Lung (tissue), 12 donors: ENCODE data around the gene TMCC1. TPM values are rescaled to one million over a fixed set of nuclear protein-coding genes. Genes with fewer than 3 reads are reported as not detected.

ENCODE experiments used
- ATAC-seq: fragments of 200-7000 bp; cut with Tn5 transposase; one replicate; pipeline ENCODE4 v1.9.1; 2020; ENCODE audit warnings: moderate number of reproducible peaks; ENCODE audit not compliant: insufficient read depth, low FRiP score
- DNase-seq, 3 donors: peaks; one replicate each; pipeline ENCODE4 v3.0.0-alpha.2; 2013 to 2017
- H3K27ac ChIP-seq, 2 donors: one replicate each; pipeline ENCODE4 v1.5.1; 2013; ENCODE audit warnings: mild to moderate bottlenecking in 2 of 2, moderate library complexity in 2 of 2, control low read depth in 1 of 2, inconsistent platforms in 1 of 2, low read depth in 1 of 2, low read length in 1 of 2
- H3K27me3 ChIP-seq, 3 donors: one replicate each; pipeline ENCODE4 v1.5.1; 2013; ENCODE audit warnings: low read length in 2 of 3; ENCODE audit not compliant: control insufficient read depth in 3 of 3, insufficient read depth in 3 of 3
- H3K36me3 ChIP-seq, 4 donors: one replicate each; pipeline ENCODE4 v1.5.1; 2013; ENCODE audit warnings: low read length in 4 of 4, mild to moderate bottlenecking in 1 of 4, moderate library complexity in 1 of 4; ENCODE audit not compliant: control insufficient read depth in 4 of 4, insufficient read depth in 4 of 4
- H3K4me1 ChIP-seq, 5 donors: one replicate each; pipeline ENCODE4 v1.5.1; 2013; ENCODE audit warnings: low read length in 5 of 5, mild to moderate bottlenecking in 2 of 5, moderate library complexity in 1 of 5; ENCODE audit not compliant: control insufficient read depth in 5 of 5, insufficient read depth in 5 of 5
- H3K4me3 ChIP-seq: one replicate; pipeline ENCODE4 v1.5.1; 2013; ENCODE audit warnings: mild to moderate bottlenecking, control low read depth, moderate library complexity
- H3K9ac ChIP-seq, 2 donors: one replicate each; pipeline ENCODE4 v1.5.1; 2013; ENCODE audit warnings: low read length in 2 of 2, control low read depth in 1 of 2; ENCODE audit not compliant: insufficient read depth in 1 of 2
- H3K9me3 ChIP-seq, 4 donors: one replicate each; pipeline ENCODE4 v1.5.1; 2013; ENCODE audit warnings: low read length in 3 of 4, mild to moderate bottlenecking in 1 of 4, moderate library complexity in 1 of 4; ENCODE audit not compliant: control insufficient read depth in 4 of 4, insufficient read depth in 3 of 4
- WGBS, 2 donors: extraction: QIAGEN DNeasy Blood & Tissue Kit; methylation state at CpG; one replicate each; pipeline ENCODE4 v1.1.7; 2013; 5-methylcytosine and 5-hydroxymethylcytosine counted together
- polyA plus RNA-seq, 2 donors: library from polyadenylated mRNA; stranded (reverse); fragments of 200-250 nt; gene quantifications; one replicate each; pipeline ENCODE4 v1.2.1, GENCODE V29; 2013
- total RNA-seq, 2 donors: library from RNA; depleted of rRNA in 1 of 2; stranded (reverse); fragments of >200 nt in 1 of 2; gene quantifications; one replicate each; pipeline ENCODE4 v1.2.1, GENCODE V29; 2014 to 2021
- TF ChIP-seq, protein P1 (sequence below): IDR thresholded peaks from 2 replicates; pipeline ENCODE4 v1.5.1; 2012; ENCODE audit warnings: mild to moderate bottlenecking; ENCODE audit errors: control extremely low read depth, extremely low read depth
- donor health status: control.
- donor health status: control.
- donor health status: Bipolar disorder and iron deficiency.
- donor health status: healthy.
- donor health status: DM: yes; HTN: yes; CAD: no.

Gene TMCC1
- total and polyA plus RNA-seq, 4 donors: 8.7 to 39.4 (median 22.8) TPM

DNA sequence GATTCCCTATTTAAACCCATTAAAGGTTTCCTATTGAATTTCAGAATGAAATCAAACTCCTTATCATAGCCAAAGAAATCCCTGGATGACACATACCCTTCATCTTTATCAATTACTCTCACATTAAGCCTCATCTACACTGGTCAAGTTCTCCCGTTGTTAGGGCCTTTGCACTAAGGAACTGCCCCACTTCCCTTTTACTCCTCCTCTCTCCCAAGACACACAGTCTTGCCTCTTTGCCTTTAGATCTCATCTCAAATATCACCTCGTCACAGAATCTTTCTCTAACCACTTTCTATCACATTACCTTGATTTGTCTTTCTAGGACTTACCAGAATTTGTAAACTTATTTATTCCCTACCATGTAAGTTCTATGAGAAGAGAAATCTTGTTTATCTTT lies 117.6 kb downstream of the TMCC1 start:
- no peak overlapping the region for H3K27ac ChIP-seq
- H3K4me3 ChIP-seq: no peak overlapping the region
- ATAC-seq (no peak), DNase-seq (no peak)
- TF ChIP-seq, protein P1, sequence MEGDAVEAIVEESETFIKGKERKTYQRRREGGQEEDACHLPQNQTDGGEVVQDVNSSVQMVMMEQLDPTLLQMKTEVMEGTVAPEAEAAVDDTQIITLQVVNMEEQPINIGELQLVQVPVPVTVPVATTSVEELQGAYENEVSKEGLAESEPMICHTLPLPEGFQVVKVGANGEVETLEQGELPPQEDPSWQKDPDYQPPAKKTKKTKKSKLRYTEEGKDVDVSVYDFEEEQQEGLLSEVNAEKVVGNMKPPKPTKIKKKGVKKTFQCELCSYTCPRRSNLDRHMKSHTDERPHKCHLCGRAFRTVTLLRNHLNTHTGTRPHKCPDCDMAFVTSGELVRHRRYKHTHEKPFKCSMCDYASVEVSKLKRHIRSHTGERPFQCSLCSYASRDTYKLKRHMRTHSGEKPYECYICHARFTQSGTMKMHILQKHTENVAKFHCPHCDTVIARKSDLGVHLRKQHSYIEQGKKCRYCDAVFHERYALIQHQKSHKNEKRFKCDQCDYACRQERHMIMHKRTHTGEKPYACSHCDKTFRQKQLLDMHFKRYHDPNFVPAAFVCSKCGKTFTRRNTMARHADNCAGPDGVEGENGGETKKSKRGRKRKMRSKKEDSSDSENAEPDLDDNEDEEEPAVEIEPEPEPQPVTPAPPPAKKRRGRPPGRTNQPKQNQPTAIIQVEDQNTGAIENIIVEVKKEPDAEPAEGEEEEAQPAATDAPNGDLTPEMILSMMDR: no peak
- H3K4me1 ChIP-seq: peaks cover 0 to 7% (median 0%) of the 10 kb centered on the region in 5 donors
- H3K36me3 ChIP-seq: peaks cover 0 to 5% (median 1%) of the 10 kb centered on the region in 4 donors
- H3K9ac ChIP-seq: no peak overlapping the region
- no peaks in the 10 kb centered on the region for H3K27me3 ChIP-seq
- WGBS, 2 donors: 76 to 79% methylated on average over 2 of the region's 2 CpGs
- H3K9me3 ChIP-seq: no peaks in the 10 kb centered on the region

DNA sequence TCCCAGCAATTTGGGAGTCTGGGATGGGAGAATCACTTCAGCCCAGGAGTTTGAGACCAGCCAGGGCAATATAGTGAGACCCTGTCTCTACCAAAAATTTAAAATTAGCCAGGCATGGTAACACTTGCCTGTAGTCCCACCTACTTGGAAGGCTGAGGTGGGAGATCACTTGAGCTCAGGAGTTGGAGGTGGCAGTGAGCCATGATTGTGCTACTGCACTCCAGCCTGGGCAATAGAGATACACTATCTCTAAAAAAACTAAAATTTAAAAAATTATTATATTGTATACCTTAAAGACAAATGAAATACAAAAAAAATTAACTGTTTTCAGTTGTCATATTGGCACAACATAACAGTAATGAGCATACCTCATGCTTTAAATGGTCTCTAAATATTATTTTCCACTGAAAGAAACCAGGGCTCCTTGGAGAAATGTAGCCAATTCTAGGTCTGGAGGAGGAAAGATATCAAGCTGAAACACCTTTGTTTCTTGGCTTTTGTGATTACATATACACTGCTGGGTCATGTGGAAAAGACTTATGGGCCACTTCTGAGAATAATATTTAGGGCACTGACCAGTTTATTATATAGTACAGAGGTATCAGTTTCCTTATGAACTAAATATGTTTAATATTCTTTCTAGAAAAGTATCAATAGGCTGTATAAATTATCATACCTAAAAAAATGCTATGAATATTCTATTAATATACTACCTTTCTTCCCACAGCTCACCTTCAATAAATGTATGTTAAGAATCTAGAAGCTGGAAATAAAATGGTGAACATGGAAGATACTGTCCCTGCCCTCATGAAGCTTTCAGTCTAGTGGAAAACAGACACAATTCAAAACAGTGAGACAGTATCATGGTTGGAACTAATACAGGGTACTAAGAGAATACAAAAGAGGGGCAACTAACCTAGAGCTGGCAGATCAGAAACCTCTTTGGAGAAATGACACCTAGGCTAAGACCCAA lies 119.5 kb downstream of the TMCC1 start:
- no peaks in the 10 kb centered on the region for H3K27me3 ChIP-seq
- ATAC-seq (no peak), DNase-seq (no peak)
- no peaks in the 10 kb centered on the region for H3K9me3 ChIP-seq
- peaks cover 0 to 5% (median 1%) of the 10 kb centered on the region in 4 donors for H3K36me3 ChIP-seq
- no peak overlapping the region for H3K9ac ChIP-seq
- H3K4me1 ChIP-seq: peaks cover 0 to 7% (median 0%) of the 10 kb centered on the region in 5 donors
- H3K27ac ChIP-seq: no peak overlapping the region
- H3K4me3 ChIP-seq: no peak overlapping the region
- TF ChIP-seq, protein P1: no peak

DNA sequence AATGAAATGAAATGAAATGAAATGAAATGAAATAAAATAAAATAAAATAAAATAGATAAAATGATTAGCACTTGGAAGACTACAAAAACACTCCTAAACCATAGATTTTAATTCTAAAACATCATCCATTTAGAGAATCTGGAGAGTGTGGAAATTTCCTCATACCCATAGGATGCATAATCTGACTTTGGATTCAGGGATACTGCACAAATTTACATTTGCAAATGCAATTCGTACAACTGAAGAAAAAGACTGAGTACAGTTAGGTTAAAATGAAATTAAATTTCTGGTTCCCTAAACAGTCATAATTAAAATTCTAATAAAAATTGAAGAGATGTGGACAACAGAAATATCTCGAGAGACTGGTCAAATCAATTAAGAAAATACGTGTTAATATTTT lies 122.9 kb downstream of the TMCC1 start:
- no peak for ATAC-seq
- Histone ChIP-seq H3K9ac (no peak overlapping the region), H3K27ac (no peak overlapping the region), H3K4me3 (no peak overlapping the region), H3K4me1 (peaks cover 0 to 3% (median 0%) of the 10 kb centered on the region in 5 donors), H3K36me3 (peaks cover 0 to 5% (median 1%) of the 10 kb centered on the region in 4 donors), H3K9me3 (no peaks in the 10 kb centered on the region), H3K27me3 (no peaks in the 10 kb centered on the region)
- 94 to 97% methylated on average over 3 of the region's 3 CpGs for WGBS, 2 donors
- TF ChIP-seq, protein P1: no peak
- DNase-seq: no peak
